Measurements from ENCODE around the gene RALY. TPM values are rescaled to one million over a fixed set of nuclear protein-coding genes. Genes with fewer than 3 reads are reported as not detected.

Gene RALY
- total RNA-seq, 1 experiment from 2014 or later, result 164 TPM

GRCh38 chr20:34047010-34047687 is 53.4 kb downstream of the RALY start:
- no peak for DNase-seq (ENCODE audit: low read depth, low spot score)
- no TSS peak for BruUV-seq (replicated peaks)
- TF ChIP-seq CTCF (IDR thresholded peaks at IDR 0.05), result no peak
- TF ChIP-seq POLR2AphosphoS5 (IDR thresholded peaks at IDR 0.05; ENCODE audit: low read depth, low read length), result no peak
- TF ChIP-seq TCF7L2 (IDR thresholded peaks at IDR 0.05; ENCODE audit: low read depth, low read length), result no peak
- no peak for TF ChIP-seq SIN3A (IDR thresholded peaks at IDR 0.05; ENCODE audit: borderline replicate concordance, insufficient read depth, low read depth, low read length)
- TF ChIP-seq REST (IDR thresholded peaks at IDR 0.05; ENCODE audit: insufficient read depth in 1 of 2, low read depth in 2 of 2, low read length in 1 of 2), result no peak
- Histone ChIP-seq H3K27ac (ENCODE audit: low read length) (no peak overlapping the region), H3K4me1 (ENCODE audit: control insufficient read depth, insufficient read depth, low read length) (no peaks in the 10 kb centered on the region), H3K36me3 (ENCODE audit: control insufficient read depth, insufficient read depth, low read length) (no peaks in the 10 kb centered on the region), H3K9me3 (ENCODE audit: control insufficient read depth, insufficient read depth, low read depth, low read length) (no peaks in the 10 kb centered on the region), H3K27me3 (ENCODE audit: control insufficient read depth, insufficient read depth, low read length) (no peaks in the 10 kb centered on the region), H3K4me3 (ENCODE audit: low read depth in 2 of 2, low read length in 2 of 2) (no peak overlapping the region)
- no peak for ATAC-seq
- CTCF ChIA-PET, result no interaction called here
- POLR2A ChIA-PET, result interaction anchor here (0.7 kb wide), 1 partner anchor 86 kb away, joined by 3 read pairs; no protein-coding TSS in a partner anchor
- in situ Hi-C loops (cut with HindIII; ENCODE audit: low pct_unique_long_range_greater_than_20kb, low sequenced_read_pairs) (no loop called here), intact Hi-C loops (cut with micrococcal nuclease; ENCODE audit: unreplicated experiment) (no loop called here)

GRCh38 chr20:34047917-34048316 is 54.2 kb downstream of the RALY start:
- intact Hi-C loops (cut with micrococcal nuclease; ENCODE audit: unreplicated experiment) (no loop called here), in situ Hi-C loops (cut with HindIII; ENCODE audit: low pct_unique_long_range_greater_than_20kb, low sequenced_read_pairs) (no loop called here)
- no peaks in the 10 kb centered on the region for H3K9me3 ChIP-seq (ENCODE audit: control insufficient read depth, insufficient read depth, low read depth, low read length)
- CTCF ChIA-PET, result no interaction called here
- no peaks in the 10 kb centered on the region for H3K27me3 ChIP-seq (ENCODE audit: control insufficient read depth, insufficient read depth, low read length)
- H3K36me3 ChIP-seq (ENCODE audit: control insufficient read depth, insufficient read depth, low read length), result no peaks in the 10 kb centered on the region
- no TSS peak for BruUV-seq (replicated peaks)
- ATAC-seq, result no peak
- H3K4me1 ChIP-seq (ENCODE audit: control insufficient read depth, insufficient read depth, low read length), result no peaks in the 10 kb centered on the region
- no peak overlapping the region for H3K27ac ChIP-seq (ENCODE audit: low read length)
- H3K4me3 ChIP-seq (ENCODE audit: low read depth in 2 of 2, low read length in 2 of 2), result no peak overlapping the region
- POLR2A ChIA-PET, result interaction anchor here (0.7 kb wide), 1 partner anchor 86 kb away, joined by 3 read pairs; no protein-coding TSS in a partner anchor
- DNase-seq (ENCODE audit: low read depth, low spot score), result no peak
- no peak for TF ChIP-seq TCF7L2 (IDR thresholded peaks at IDR 0.05; ENCODE audit: low read depth, low read length)
- TF ChIP-seq REST (IDR thresholded peaks at IDR 0.05; ENCODE audit: insufficient read depth in 1 of 2, low read depth in 2 of 2, low read length in 1 of 2), result no peak
- no peak for TF ChIP-seq SIN3A (IDR thresholded peaks at IDR 0.05; ENCODE audit: borderline replicate concordance, insufficient read depth, low read depth, low read length)
- TF ChIP-seq CTCF (IDR thresholded peaks at IDR 0.05), result no peak
- no peak for TF ChIP-seq POLR2AphosphoS5 (IDR thresholded peaks at IDR 0.05; ENCODE audit: low read depth, low read length)
